Endothelial cell of umbilical vein (primary cell): ENCODE measurements around the gene LRRC41.

Source experiments
- EZH2 ChIP-seq: IDR thresholded peaks from 2 replicates; pipeline ENCODE4 v1.6.1; 2012; ENCODE audit warnings: borderline replicate concordance, low read depth, mild to moderate bottlenecking, moderate library complexity, low read length, inconsistent platforms; ENCODE audit not compliant: severe bottlenecking
- FOS ChIP-seq: IDR thresholded peaks from 2 replicates; pipeline ENCODE4 v1.6.1; 2011; ENCODE audit warnings: mild to moderate bottlenecking, low read length, moderate library complexity, borderline replicate concordance; ENCODE audit not compliant: insufficient read depth
- GATA2 ChIP-seq: IDR thresholded peaks from 2 replicates; pipeline ENCODE4 v1.7.0; 2011; ENCODE audit warnings: low read depth, mild to moderate bottlenecking, moderate library complexity, mixed read lengths, low read length; ENCODE audit not compliant: insufficient read length, insufficient read depth
- JUN ChIP-seq: IDR thresholded peaks from 2 replicates; pipeline ENCODE4 v1.6.1; 2011; ENCODE audit warnings: borderline replicate concordance, low read depth; ENCODE audit not compliant: insufficient read length, insufficient read depth
- MAX ChIP-seq: IDR thresholded peaks from 2 replicates; pipeline ENCODE4 v1.6.1; 2011; ENCODE audit not compliant: insufficient read depth, insufficient read length
- MYC ChIP-seq: IDR thresholded peaks from one replicate; pipeline ENCODE4 v1.6.1; 2011; ENCODE audit warnings: mild to moderate bottlenecking, low read depth, low read length
- POLR2A ChIP-seq: IDR thresholded peaks from 2 replicates; pipeline ENCODE4 v1.6.1; 2012; ENCODE audit warnings: low read depth, mild to moderate bottlenecking, control low read depth, low read length
- POLR2AphosphoS5 ChIP-seq: IDR thresholded peaks from 2 replicates; pipeline ENCODE4 v1.6.1; 2012; ENCODE audit warnings: low read depth, mild to moderate bottlenecking, control low read depth, low read length, moderate library complexity; ENCODE audit not compliant: insufficient read depth
- TF ChIP-seq, protein P1 (sequence below), 2 donors: IDR thresholded peaks; 1 replicate in 1 of 2; 2 replicates in 1 of 2; pipeline ENCODE4 v1.5.1; 2011; ENCODE audit warnings: low read length in 2 of 2, mild to moderate bottlenecking in 2 of 2, moderate library complexity in 2 of 2, control low read depth in 1 of 2, inconsistent platforms in 1 of 2, low read depth in 1 of 2; ENCODE audit not compliant: insufficient read depth in 1 of 2; ENCODE audit errors: extremely low read depth in 1 of 2

DNA sequence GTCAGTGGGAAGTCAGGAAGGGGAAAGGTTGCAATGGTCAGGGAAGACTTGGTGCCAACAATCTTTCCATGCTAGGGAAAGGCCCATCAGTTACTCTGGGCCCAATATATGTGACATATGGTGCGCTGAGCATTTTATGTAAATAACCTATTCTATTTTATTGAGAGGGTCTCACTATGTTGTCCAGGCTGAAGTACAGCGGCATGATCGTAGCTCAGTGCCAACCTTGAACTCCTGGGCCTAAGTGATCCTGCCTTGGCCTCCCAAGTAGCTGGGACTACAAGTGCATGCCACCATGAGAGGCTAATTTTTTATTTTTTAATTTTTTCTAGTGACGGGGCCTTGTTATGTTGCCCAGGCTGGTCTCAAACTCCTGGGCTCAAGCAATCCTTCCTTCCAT lies 6.9 kb upstream of the LRRC41 start:
- no peak for TF ChIP-seq EZH2
- TF ChIP-seq, protein P1, sequence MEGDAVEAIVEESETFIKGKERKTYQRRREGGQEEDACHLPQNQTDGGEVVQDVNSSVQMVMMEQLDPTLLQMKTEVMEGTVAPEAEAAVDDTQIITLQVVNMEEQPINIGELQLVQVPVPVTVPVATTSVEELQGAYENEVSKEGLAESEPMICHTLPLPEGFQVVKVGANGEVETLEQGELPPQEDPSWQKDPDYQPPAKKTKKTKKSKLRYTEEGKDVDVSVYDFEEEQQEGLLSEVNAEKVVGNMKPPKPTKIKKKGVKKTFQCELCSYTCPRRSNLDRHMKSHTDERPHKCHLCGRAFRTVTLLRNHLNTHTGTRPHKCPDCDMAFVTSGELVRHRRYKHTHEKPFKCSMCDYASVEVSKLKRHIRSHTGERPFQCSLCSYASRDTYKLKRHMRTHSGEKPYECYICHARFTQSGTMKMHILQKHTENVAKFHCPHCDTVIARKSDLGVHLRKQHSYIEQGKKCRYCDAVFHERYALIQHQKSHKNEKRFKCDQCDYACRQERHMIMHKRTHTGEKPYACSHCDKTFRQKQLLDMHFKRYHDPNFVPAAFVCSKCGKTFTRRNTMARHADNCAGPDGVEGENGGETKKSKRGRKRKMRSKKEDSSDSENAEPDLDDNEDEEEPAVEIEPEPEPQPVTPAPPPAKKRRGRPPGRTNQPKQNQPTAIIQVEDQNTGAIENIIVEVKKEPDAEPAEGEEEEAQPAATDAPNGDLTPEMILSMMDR (IDR thresholded peaks at IDR 0.05; ENCODE audit: extremely low read depth in 1 of 2, insufficient read depth in 1 of 2, low read depth in 1 of 2, low read length in 2 of 2), result no peak
- no peak for TF ChIP-seq POLR2AphosphoS5
- no peak for TF ChIP-seq POLR2A
- TF ChIP-seq JUN, result no peak
- no peak for TF ChIP-seq MYC
- TF ChIP-seq MAX, result no peak
- no peak for TF ChIP-seq FOS
- no peak for TF ChIP-seq GATA2
